K562 (cell line): ENCODE measurements around the gene CD4. TPM values are rescaled to one million over a fixed set of nuclear protein-coding genes. Genes with fewer than 3 reads are reported as not detected.

ENCODE experiments used
- BACH1 ChIP-seq: fragments of 200-800 bp; sonication (Bioruptor generic); IDR thresholded peaks from 2 replicates; pipeline ENCODE4 v1.6.1; 2016; ENCODE audit warnings: missing genetic modification characterization, missing compliant biosample characterization
- BRD4 ChIP-seq: fragments of 200-600 bp; sonication (generic); IDR thresholded peaks from 2 replicates; pipeline ENCODE4 v1.6.1; 2017; ENCODE audit warnings: inconsistent platforms
- EWSR1 ChIP-seq: fragments of 450-650 bp; IDR thresholded peaks from 2 replicates; pipeline ENCODE4 v1.6.1; 2018; ENCODE audit warnings: borderline replicate concordance, mild to moderate bottlenecking, low read depth, moderate library complexity; ENCODE audit not compliant: partially characterized antibody
- MTA2 ChIP-seq: fragments of 450-650 bp; IDR thresholded peaks from 2 replicates; pipeline ENCODE4 v1.6.1; 2016; ENCODE audit warnings: low read depth
- NFYB ChIP-seq: IDR thresholded peaks from 2 replicates; pipeline ENCODE4 v1.6.1; 2011; ENCODE audit warnings: mild to moderate bottlenecking, moderate library complexity; ENCODE audit not compliant: insufficient read length; ENCODE audit errors: extremely low read depth
- POLR2AphosphoS2 ChIP-seq: IDR thresholded peaks from 2 replicates; pipeline ENCODE4 v1.6.1; 2012; ENCODE audit warnings: low read length, improper control_type of control experiment
- polyA plus RNA-seq, 8 experiments: library from polyadenylated mRNA; depleted of rRNA in 4 of 8; stranded (reverse) in 5 of 8; unstranded in 3 of 8; fragments of >200 nt; fragmentation: Nextera tagmentation in 2 of 8; fragmentation: Illumina TruSeq in 1 of 8; extraction: Ambion mirVana in 2 of 8; extraction: Trizol in 1 of 8; gene quantifications; 2 replicates each; pipeline versions ENCODE4 v1.2.1 to v1.2.3, GENCODE V29; 2011 to 2014; ENCODE audit warnings: inconsistent platforms in 1 of 8, missing spikeins in 1 of 8
- total RNA-seq, 7 experiments: library from RNA; depleted of rRNA in 6 of 7; stranded (reverse); fragments of >200 nt in 6 of 7; fragmentation: Illumina TruSeq in 2 of 7; extraction: Trizol in 2 of 7; gene quantifications; 2 replicates each; pipeline versions ENCODE4 v1.2.1 to v1.2.3, GENCODE V29; 2011 to 2021; ENCODE audit warnings: low replicate concordance in 1 of 7
- TF ChIP-seq, protein P1 (sequence below), 2 experiments: fragments of 450-650 bp; IDR thresholded peaks; 2 replicates each; pipeline ENCODE4 v1.6.1; 2016
- TF ChIP-seq, protein P2 (sequence below): fragments of 450-650 bp; formaldehyde crosslinking; IDR thresholded peaks from 2 replicates; pipeline ENCODE4 v1.4.0; 2020; ENCODE audit warnings: mild to moderate bottlenecking, moderate library complexity
- TF ChIP-seq, protein P3 (sequence below): sonication (generic); formaldehyde crosslinking; IDR thresholded peaks from 2 replicates; pipeline ENCODE4 v1.8.0; 2022; ENCODE audit warnings: mild to moderate bottlenecking, low read depth, missing genetic modification reagents
- TF ChIP-seq, protein P4 (sequence below): sonication (generic); formaldehyde crosslinking; IDR thresholded peaks from 2 replicates; pipeline ENCODE4 v1.9.0; 2022; ENCODE audit warnings: mild to moderate bottlenecking, missing genetic modification reagents
- TF ChIP-seq, protein P5 (sequence below): sonication (generic); formaldehyde crosslinking; IDR thresholded peaks from 2 replicates; pipeline ENCODE4 v1.4.0; 2020; ENCODE audit warnings: mild to moderate bottlenecking, missing genetic modification reagents
- TF ChIP-seq, protein P6 (sequence below): fragments of 450-650 bp; formaldehyde crosslinking; IDR thresholded peaks from 2 replicates; pipeline ENCODE4 v1.4.0; 2020; ENCODE audit warnings: mild to moderate bottlenecking

CD4 gene
- total and polyA plus RNA-seq, 9 of the 15 experiments (the other 6 are each of a cell fraction or from before 2014, with no cell fraction given), result 0.06 to 0.27 (median 0.09) TPM; not detected in 5

DNA sequence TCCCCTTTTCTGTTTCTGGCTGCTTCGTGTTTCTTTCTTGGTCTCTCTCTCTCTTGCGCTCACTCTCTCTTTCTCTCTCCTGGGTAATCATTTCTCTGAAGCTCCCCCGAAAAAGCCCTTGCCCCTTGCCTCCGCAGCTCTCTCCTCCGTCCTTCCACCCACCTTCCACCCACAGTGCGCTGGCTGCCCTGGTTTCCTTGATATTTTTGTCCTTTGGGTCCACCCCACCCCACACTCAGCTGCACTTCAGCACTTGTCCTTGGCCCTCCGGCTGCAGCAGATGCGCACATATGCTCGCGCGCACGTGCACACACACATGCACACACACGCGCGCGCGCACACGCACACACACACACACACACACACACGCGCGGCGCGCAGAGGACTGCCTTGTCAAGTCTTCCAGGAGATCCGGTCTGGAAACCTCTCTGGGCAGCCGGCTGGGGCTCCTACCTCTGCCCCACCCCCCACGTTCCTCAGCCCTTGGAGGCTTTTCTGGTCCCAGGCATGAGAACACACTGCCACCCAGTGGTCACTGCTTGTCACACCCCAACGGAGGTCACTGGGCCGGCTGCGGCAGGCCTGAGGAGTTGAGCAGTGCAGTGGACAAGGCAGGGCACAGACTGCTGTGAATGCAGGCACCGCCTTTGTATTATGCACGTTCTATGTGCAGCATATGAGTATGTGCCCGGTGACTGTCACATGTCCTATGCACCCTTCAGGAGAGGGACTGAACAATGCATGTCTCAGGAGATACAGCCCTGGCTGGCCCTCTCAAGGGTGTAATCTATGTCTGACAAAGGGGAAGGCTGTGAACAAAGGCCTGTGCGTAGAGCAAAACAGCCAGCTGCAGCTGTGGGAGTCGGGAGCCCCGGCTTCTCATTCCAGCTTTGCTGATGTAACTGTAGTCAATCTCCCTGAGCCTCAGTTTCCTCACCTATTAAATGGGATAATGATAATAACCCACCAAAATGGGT lies 10.5 kb upstream of the CD4 start (continued):
- TF ChIP-seq, protein P1, sequence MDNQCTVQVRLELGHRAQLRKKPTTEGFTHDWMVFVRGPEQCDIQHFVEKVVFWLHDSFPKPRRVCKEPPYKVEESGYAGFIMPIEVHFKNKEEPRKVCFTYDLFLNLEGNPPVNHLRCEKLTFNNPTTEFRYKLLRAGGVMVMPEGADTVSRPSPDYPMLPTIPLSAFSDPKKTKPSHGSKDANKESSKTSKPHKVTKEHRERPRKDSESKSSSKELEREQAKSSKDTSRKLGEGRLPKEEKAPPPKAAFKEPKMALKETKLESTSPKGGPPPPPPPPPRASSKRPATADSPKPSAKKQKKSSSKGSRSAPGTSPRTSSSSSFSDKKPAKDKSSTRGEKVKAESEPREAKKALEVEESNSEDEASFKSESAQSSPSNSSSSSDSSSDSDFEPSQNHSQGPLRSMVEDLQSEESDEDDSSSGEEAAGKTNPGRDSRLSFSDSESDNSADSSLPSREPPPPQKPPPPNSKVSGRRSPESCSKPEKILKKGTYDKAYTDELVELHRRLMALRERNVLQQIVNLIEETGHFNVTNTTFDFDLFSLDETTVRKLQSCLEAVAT (IDR thresholded peaks at IDR 0.05), result peak; percentile 24 to 56; a peak in 2 of 4 replicates
- TF ChIP-seq, protein P2, sequence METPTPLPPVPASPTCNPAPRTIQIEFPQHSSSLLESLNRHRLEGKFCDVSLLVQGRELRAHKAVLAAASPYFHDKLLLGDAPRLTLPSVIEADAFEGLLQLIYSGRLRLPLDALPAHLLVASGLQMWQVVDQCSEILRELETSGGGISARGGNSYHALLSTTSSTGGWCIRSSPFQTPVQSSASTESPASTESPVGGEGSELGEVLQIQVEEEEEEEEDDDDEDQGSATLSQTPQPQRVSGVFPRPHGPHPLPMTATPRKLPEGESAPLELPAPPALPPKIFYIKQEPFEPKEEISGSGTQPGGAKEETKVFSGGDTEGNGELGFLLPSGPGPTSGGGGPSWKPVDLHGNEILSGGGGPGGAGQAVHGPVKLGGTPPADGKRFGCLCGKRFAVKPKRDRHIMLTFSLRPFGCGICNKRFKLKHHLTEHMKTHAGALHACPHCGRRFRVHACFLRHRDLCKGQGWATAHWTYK (CRISPR knock-in tag), result no peak
- TF ChIP-seq, protein P3, sequence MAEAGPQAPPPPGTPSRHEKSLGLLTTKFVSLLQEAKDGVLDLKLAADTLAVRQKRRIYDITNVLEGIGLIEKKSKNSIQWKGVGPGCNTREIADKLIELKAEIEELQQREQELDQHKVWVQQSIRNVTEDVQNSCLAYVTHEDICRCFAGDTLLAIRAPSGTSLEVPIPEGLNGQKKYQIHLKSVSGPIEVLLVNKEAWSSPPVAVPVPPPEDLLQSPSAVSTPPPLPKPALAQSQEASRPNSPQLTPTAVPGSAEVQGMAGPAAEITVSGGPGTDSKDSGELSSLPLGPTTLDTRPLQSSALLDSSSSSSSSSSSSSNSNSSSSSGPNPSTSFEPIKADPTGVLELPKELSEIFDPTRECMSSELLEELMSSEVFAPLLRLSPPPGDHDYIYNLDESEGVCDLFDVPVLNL (CRISPR knock-in tag), result no peak
- no peak for TF ChIP-seq BRD4
- no peak for TF ChIP-seq BACH1
- TF ChIP-seq MTA2, result 0 out of 2 replicates have a peak, but pooled peaks have one; percentile 43
- no peak for TF ChIP-seq NFYB
- TF ChIP-seq, protein P4, sequence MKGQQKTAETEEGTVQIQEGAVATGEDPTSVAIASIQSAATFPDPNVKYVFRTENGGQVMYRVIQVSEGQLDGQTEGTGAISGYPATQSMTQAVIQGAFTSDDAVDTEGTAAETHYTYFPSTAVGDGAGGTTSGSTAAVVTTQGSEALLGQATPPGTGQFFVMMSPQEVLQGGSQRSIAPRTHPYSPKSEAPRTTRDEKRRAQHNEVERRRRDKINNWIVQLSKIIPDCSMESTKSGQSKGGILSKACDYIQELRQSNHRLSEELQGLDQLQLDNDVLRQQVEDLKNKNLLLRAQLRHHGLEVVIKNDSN, result peak; percentile 44
- TF ChIP-seq, protein P5, sequence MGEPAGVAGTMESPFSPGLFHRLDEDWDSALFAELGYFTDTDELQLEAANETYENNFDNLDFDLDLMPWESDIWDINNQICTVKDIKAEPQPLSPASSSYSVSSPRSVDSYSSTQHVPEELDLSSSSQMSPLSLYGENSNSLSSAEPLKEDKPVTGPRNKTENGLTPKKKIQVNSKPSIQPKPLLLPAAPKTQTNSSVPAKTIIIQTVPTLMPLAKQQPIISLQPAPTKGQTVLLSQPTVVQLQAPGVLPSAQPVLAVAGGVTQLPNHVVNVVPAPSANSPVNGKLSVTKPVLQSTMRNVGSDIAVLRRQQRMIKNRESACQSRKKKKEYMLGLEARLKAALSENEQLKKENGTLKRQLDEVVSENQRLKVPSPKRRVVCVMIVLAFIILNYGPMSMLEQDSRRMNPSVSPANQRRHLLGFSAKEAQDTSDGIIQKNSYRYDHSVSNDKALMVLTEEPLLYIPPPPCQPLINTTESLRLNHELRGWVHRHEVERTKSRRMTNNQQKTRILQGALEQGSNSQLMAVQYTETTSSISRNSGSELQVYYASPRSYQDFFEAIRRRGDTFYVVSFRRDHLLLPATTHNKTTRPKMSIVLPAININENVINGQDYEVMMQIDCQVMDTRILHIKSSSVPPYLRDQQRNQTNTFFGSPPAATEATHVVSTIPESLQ, result no peak
- TF ChIP-seq POLR2AphosphoS2, result no peak
- TF ChIP-seq, protein P6, sequence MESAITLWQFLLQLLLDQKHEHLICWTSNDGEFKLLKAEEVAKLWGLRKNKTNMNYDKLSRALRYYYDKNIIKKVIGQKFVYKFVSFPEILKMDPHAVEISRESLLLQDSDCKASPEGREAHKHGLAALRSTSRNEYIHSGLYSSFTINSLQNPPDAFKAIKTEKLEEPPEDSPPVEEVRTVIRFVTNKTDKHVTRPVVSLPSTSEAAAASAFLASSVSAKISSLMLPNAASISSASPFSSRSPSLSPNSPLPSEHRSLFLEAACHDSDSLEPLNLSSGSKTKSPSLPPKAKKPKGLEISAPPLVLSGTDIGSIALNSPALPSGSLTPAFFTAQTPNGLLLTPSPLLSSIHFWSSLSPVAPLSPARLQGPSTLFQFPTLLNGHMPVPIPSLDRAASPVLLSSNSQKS (CRISPR knock-in tag), result no peak
- TF ChIP-seq EWSR1, result no peak
- TF ChIP-seq, all 486 proteins: peak for 104
